Activated CD8-positive, alpha-beta memory T cell treated with anti-CD3 and anti-CD28 coated beads, Interleukin-2, amount 50 U/mL, for 24 hours (primary cell): Measurements from ENCODE around the gene MACROD2.

Experiments
- DNase-seq: peaks from one replicate; pipeline ENCODE4 v3.0.0-alpha.2; 2020; ENCODE audit errors: extremely low read depth

MACROD2 gene

DNA sequence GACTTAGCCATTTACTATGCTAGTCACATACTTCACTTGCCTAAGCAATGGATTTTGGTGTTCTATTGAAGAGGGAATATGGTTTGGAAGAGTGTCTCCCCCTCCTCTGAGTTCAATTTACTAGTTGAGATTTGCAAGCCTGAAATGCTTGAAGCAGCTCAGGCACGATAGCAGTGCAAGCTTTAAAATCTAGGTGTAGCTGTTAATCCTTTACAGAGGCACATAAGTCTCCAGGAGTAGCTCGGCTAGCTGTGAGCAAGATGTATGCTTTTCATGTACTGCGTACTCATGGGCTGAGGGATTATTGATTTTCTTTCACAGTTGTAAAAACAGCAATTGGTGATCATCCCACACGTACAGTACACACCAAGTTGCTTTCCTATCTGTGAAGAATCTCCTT is 341.4 kb downstream of the MACROD2 start:
- DNase-seq: no peak

DNA sequence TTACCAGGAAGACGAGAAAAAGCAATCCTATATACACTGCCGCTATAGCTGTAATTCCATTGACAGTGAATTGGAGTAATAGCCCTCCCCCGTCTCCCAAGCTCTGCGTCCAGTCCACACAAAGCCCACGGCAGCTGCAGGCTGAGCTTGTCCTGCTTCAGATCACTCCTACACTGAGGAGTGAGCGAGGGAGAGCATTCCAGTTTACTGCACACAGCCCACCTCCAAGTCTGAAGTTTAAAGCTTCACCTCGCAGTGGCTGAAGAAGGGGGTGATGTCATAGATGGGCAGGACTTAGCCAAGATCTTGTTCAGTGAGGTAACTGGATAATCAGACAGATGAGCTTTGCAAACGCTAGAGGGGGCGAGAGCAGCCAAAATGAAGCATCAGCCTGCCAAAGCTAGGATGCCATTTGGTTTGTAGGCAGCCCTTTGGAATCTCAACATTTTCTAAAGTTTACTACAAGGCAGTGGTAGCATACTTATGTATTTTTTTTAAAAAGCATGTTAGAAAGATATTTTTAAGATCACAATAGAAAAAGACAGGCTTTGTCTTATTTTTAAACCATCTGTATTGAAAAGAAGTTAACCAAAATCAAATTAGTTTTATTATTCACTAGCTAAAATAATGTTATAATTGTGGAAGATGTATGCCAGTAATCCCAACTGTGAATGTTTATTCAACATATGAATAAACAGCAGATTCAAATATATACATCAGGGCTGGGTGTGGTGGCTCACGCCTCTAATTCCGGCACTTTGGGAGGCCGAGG is 342.3 kb downstream of the MACROD2 start, which contains the start of gene FLRT3:
FLRT3 (minus strand) TSS at position 213 of the 772 bp plus-strand sequence. CDS start 10,106 bp downstream, outside the sequence.
- DNase-seq: no peak

DNA sequence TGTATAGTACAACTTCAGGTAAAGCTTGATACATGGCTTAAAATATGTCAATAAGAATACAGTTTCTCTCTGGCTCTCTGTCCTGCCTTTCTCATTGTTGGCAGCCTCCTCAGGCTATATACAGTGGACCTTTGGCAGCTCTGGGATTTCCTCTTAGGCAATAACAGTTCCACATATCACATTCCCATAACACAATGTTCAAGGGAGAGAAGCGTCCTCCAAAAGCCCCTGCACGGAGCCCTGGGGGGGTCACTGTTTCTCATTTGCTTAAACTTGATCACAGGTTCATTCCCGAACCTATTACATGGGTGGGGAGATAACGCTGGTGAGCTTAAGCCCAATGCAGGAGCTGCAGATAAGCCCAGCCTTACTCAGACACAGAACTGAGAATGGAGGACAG is 346.5 kb downstream of the MACROD2 start:
- no peak for DNase-seq

DNA sequence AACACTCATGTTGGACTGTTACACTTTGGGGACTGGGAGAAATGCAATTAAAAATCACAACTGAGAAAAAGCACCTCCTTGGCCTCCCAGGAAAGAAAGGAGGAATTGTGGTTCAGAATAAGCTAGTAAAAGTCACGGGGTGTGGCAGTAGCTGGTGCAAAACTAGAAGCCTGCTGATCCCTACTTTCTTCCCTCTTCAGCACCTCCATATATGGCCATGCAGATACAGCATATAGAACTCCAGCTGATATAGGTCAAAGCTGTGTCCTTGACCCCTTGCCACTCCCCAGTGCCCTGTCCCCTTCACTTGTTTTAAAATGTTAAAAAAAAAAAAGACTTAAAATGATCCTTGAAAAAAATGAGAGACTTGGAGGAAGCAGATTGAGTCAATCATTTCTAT is 347.6 kb downstream of the MACROD2 start:
- no peak for DNase-seq

DNA sequence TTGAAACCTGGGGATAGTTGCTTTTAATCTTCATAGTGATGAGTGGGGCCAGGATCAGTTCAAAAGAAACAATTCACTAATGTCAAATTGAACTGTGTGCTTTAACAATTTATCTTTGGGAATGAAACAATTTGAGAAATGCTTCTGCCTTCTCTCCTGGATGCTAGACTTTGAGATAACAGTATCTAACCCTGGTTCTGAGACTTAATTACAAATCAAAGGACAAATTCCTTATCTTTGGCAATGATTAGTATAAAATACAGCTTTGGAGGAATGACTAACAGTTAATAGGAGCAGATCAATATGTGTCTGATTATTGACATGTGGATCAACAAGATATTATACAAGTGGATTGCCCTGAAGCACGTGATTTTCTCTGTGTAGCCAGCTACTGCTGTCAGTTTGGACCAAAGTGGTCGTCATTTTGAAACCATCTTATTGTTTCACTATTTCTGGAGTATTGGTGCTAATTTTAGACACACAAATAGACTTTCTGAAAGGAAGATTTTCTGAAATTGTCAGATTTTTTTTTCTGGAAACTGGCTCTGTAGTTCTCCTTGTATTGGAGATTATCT is 348.3 kb downstream of the MACROD2 start:
- no peak for DNase-seq

DNA sequence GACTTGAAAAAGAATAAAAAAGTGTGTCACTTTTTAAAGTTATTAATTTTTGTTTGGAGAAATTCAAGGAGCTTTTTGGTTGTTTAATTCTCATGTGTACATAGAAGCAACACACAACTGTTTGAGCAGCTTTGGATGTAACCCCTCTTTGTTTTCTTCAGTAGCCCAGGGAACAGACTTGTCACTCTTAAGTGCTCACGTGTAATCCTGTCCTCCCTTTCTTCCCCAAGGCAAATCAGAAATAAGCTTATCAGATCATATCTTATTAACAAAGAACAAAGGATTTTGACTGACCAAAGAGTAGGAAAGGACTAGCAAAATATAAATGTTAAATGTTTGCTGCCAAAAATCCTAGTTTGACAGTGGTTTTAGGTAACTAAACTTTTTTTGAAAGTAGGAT is 349.4 kb downstream of the MACROD2 start:
- DNase-seq: no peak

DNA sequence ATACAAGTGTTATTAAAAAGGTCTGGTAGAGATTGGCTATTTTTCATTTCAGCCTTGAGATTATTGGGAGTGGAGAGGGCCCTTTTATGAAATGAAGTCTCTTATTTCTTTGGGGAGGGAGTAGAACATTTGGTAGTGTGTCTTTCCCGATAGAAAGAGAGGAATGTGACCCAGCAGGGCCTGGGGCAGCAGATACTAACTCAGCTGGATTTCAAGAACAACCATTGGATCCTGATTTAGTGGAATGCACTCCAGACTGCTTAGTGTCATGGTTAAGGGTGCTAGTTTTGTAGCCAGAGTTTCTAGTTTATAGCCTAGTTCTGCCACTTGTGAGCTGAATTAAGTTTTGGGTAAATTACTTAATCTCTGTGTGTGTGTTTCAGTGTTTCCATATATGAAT is 360.5 kb downstream of the MACROD2 start:
- DNase-seq: no peak

DNA sequence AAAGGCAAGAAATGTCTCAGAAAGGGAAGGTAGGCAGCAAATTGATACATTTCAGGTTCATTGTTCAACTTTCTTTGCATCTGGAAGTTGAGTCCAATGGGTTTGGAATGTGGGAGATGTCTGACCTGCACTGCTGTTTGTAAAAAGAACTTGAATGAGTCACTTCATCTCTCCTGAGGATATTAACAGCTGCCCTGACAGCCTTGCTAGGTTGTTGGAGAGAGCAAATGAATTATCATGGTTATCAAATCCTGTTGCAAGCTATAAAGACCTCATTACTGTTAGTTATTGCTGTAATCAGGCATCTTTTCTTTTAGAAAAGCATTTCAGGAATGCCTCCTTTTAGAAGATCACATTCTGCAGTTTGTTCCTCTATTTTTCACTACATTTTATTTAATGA is 365.1 kb downstream of the MACROD2 start:
- no peak for DNase-seq

DNA sequence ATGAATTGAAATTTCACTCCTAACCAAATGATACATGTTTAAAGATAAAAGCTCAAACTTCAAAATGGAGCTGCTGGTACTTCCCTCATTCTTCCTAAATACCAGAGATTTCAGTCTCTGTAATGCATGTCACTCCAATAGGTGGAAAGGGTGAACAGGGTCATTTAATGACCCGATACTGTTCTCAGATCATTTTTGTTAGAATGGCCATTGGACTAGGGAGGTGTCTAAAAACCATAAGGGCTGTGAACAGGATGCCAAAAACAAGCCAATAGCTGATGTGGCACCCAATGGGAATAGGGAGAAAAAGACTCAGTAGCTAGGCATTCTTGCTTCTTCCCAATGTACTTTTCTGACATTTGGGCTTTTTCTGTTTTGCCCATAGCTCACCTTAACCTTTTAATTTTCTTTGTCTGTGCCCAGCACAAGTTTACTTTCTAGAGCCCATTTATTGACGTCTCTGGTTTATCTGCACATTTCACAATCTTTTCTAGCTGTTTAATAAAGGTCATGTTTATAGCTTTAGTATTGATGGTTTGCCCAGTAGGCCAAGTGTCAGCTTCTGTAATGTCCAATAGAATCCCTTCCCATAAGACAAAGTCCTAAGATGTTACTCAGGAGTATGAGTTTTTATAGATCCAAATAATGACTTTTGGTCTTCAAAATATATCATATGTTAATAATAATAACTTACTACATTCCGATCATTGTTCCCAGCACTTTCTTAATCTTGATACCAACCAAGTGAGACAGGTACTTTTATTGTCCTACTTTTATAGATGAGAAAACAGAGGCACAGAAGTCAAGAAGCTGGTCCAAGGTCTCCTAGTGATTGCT is 366.4 kb downstream of the MACROD2 start:
- no peak for DNase-seq

DNA sequence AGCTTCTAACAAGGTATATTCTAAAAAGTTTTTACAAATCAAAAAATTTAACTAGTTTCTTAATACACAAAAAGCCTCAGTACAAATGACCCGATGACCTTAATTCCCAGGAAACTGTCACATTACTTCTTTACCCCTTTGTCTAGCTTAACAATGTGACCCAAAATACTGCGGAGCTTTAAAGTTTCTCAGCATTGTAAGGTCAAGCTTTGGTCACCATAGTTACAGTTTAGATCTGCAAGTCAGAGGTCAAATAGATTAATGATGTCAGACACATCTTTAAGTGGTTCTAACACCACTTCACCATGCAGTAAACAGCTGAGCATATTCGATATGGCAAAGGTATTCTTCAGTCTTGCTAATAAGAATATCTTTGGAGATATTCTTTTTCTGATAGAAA is 378.9 kb downstream of the MACROD2 start:
- DNase-seq: no peak

DNA sequence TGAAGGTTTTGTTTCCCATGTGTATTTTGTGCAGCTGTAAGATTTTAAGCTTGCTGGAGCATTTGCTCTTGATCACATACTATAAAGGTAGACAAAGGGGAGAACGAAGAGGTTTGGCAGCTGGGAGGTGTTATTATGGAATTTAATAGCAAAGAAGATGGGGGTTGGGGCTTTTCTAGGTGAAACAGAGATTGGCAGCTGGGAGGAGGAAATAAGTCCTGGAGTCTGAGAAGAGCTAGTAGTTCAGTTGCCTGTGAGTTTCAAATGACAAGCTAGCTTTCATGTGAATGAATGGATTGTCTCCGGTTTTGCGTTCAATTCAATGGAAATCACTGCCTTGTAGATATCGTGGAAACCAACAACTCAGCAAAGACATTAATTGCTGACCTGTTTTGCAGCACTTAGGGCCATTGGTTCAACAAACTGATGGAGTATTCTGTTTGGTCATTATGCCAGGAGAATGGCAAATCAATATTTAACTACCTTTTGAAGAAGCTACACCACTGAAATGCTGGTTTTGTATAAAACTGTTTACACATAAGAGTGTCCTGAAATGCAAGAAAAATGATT is 380.2 kb downstream of the MACROD2 start:
- DNase-seq: no peak

DNA sequence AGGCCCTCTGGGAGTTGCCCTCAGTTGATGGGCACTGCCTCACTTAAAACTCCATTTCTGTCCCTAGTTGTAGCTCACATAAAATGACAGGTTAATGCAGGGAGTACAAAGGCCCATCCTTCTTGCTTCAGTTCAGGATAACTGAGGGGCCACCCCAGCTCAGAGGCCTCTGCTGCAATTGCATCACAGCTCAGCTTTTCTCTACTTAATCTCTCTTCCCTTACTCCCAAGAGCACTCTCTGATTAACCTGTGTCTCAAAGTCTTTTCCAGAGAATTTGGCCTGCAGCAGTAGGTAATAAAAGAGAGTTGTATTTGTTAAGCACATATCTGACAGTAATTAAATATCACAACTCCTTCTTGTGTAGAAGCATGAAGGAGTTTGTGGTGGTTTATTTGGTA is 383.0 kb downstream of the MACROD2 start:
- DNase-seq: no peak

DNA sequence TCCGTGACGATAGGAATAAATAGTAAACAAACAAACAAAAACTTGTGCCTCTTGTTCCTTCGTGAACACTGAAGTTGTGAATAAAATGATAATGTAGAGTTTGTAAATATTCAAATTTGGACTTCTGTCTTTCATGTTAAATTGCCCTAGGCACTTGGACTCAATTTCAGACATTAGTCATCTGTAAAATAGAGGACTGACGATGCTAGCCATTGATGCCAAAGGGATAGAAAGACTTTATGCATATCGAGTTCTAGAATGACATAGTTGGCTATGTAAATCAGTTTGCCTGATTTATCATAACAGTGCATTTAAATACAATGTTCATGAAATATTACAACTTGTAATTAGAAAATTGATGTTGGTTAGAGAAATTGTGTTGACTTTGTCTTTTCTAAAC is 388.0 kb downstream of the MACROD2 start:
- DNase-seq: no peak

DNA sequence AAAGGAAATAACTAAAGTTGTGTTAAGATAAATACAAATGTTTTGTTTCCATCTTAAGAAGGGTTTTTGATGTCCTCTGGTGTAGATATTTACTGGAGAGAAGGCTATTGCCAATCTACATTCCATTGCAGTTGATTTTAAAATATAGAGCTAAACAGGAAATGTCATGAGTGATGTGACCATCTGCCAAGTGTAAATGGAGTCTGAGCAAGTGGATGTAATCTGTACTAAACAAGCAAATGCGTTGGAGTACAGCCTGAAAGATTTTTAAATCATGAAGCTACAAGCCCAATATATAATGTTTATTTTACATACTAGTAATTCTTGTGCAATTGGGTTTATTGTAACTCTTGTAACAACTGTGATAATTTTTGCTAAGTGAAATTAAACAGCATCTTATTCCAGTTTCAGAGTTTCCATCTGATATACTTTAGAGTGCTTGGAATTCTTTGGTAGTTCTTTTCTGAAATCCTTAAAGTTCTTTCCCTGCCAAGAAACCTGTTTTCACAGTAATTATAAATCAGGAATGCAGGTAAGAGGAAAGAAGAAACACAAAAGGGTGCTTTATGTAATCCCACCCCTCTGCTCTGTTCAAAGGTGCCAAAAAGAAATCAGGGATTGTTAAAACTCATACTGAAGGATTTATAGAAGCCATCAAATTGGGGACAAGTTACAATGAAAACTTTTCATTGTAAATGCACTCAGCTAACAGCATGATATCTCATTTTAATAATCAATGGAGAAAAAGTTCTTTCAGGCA is 389.3 kb downstream of the MACROD2 start:
- no peak for DNase-seq

DNA sequence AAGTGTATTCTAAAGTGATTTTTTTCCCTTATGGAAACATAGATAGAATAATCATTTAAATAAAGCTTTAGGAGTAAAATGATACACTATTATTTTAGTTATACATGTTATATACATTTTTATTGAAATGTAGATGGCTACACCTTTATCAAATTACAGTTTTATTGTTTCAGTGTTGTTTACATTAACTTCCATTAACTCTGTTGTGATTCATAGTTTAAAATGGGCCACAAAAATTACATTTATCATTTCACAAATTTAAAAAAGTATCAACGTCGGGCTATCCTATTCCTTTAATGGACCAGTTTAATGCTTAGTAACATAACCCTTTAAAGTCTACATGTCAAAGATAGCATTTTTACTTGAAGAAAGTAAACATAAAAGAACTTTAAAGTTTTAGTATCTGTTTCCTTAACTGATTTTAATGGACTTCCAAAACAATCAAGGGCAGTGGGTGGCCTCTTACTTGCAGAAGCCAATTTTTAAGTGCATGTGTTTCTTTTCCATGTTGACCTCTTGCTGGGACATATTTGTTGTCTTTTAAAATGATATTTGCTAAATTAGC is 389.9 kb downstream of the MACROD2 start:
- DNase-seq: no peak

DNA sequence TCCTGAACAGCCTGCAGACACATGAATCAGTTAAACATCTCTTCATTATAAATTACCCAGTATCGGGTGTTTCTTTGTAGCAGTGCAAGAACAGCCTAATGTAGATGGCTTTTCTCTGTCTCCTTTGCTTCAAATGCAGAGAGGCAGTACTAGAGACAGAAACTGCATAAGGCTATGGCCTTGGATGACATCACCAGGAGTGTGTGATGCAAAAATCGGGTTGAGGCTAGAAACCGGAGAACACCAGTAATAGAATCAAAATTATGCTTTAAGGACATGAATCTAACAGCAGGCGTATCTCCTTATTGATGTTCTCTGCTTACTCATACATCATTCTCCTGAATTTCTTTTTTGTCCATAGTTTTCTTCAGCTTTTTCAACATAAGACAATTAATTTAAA is 391.4 kb downstream of the MACROD2 start:
- no peak for DNase-seq

DNA sequence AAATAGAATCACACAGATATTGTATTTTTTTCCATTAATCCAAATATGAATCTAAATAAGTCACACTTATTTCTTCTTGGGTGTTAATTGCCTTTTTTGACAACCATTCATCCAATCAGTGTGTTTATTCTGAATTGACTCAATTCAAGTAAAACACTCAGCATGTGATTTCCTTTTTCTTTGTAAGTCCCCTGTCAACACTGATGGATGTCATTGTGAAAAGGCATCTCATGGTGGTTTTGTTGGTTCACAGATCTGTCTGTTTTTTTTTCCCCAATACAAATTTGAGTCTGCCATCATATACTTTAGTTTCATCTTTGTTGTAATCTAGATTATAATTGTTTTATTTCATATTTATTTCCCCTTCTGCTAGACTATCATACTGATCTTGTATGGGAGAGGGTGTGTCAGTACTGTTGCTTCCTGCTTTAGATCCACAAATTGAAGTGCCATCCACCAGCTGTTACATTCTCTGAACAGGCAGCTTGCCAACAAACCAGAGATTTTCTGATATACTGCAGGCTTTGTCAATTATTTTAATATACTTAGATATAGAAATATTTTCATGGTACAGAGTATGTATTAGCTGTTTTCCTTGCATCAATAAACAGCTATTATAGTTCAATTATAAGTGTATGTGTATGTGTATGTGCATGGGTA is 406.3 kb downstream of the MACROD2 start:
- DNase-seq: no peak

DNA sequence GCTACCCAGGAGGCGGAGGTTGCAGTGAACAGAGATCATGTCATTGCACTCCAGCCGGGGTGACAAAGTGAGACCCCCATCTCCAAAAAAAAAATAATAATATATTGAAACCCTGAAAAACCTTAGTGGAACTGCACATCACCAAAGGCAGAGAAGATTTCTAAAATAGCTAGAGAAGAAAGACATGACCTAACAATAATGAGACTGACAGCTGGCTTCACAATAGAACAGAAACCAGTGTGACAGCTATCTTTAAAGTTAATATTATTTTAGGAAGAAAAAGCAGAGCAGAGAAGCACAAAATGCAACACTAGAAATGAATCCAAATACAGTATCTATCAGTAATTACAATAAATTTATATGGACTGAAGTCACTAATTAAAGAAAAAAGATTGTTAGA is 409.2 kb downstream of the MACROD2 start:
- no peak for DNase-seq

DNA sequence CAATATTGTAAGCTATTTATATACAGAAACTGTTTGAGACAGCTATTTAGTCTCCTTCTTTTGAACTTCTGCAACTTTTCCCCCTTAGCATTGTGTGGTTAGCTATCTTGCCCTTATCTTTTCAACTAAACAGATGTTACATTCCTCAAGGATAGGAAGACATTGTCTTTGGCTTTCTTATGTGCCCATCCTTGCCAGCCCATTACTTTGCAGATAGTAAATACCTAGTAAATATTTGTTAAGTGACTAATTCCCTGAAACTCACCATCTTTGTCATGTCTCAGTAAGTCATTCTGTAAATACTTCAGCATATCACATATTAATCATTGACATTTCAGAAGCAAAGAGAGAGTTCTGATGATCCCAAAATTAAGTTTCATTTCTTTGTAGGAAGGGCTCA is 411.2 kb downstream of the MACROD2 start:
- DNase-seq: no peak

DNA sequence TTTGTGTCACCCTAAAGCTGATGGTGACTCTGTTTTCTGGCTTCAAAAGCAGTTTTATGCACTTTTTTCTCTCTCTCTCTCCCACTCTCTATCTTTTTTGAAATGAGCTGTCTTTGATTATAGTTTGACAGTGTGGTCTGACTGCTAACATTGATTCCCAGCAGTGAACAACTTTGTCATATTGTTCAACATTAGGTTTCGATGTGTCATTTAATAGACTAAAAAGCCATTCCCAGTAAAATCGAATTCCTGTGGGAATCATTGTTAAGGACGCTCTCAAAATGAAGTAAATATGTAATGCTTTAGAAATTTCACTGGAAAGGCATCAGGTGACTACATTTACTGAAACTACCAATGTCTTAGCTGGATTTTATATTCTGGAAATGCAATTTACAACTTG is 412.0 kb downstream of the MACROD2 start:
- no peak for DNase-seq
